Measurements from ENCODE around the gene PYY. TPM values are rescaled to one million over a fixed set of nuclear protein-coding genes. Genes with fewer than 3 reads are reported as not detected.

The PYY gene
- total and polyA plus RNA-seq, 10 of the 15 experiments (the other 5 are each of a cell fraction or from before 2014, with no cell fraction given), result 0.07 to 0.18 TPM; not detected in 8

DNA sequence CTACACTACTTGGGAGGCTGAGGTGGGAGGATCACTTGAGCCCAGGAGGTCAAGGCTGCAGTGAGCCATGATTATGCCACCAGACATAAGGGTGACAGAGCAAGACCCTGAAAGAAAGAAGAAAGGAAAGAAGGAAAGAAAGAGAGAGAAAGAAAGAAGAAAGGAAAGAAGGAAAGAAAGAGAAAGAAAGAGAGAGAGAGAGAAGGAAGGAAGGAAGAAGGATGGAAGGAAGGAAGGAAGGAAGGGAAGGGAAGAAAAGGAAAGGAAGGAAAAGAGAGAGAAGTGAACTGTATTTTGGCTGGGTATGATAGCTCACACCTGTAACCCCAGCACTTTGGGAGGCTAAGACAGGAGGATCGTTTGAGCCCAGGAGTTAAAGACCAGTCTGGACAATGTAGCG is 24.3 kb upstream of the PYY start:
- Histone ChIP-seq H3K36me3 (ENCODE audit: control insufficient read depth in 2 of 2, insufficient read depth in 2 of 2, low read length in 1 of 2) (no peaks in the 10 kb centered on the region), H3K9ac (ENCODE audit: control insufficient read depth, insufficient read depth, low read length) (no peak overlapping the region), H3K4me2 (ENCODE audit: control insufficient read depth, insufficient read depth) (no peak overlapping the region), H3K9me3 (replicated peaks; ENCODE audit: control insufficient read depth, insufficient read depth, low read length) (no peaks in the 10 kb centered on the region), H3K4me3 (no peak overlapping the region), H3K27ac (ENCODE audit: control insufficient read depth, insufficient read depth) (no peak overlapping the region), H3K27me3 (replicated peaks in 1 of 2; ENCODE audit: control insufficient read depth in 2 of 2, insufficient read depth in 2 of 2, low read length in 1 of 2) (peaks cover 5 to 7% of the 10 kb centered on the region in 2 experiments; a peak in 3 of 4 replicates), H2AFZ (ENCODE audit: control insufficient read depth, low read depth, low read length) (no peak overlapping the region), H3K79me2 (ENCODE audit: control insufficient read depth, insufficient read depth, low read length) (no peaks in the 10 kb centered on the region), H4K20me1 (ENCODE audit: control insufficient read depth, insufficient read depth) (no peaks in the 10 kb centered on the region), H3K4me1 (ENCODE audit: control insufficient read depth, insufficient read depth, low read length) (no peaks in the 10 kb centered on the region)
- WGBS (ENCODE audit: insufficient coverage, insufficient replicate concordance, low lambda C conversion rate, missing lambda C conversion rate), result 31% methylated on average over 2 of the region's 2 CpGs
- BruUV-seq (replicated peaks), result no TSS peak
- intact Hi-C loops (cut with micrococcal nuclease; ENCODE audit: unreplicated experiment), result no loop called here
- ATAC-seq, result no peak
- ChIA-PET CTCF (no interaction called here), RAD21 (ENCODE audit: unreplicated experiment) (no interaction called here), POLR2A (no interaction called here), SMC1A (ENCODE audit: uncharacterized antibody, unreplicated experiment) (no interaction called here)
- TF ChIP-seq NFXL1 (IDR thresholded peaks at IDR 0.05; ENCODE audit: borderline replicate concordance) (no peak), SUPT20H (IDR thresholded peaks at IDR 0.05; ENCODE audit: borderline replicate concordance, control insufficient read depth, low read depth, low read length) (no peak), NR2F1 (conservative IDR thresholded peaks at IDR 0.05) (no peak), TBL1XR1 (IDR thresholded peaks at IDR 0.05; ENCODE audit: low read depth, low read length) (no peak), MEF2A (IDR thresholded peaks at IDR 0.05; ENCODE audit: insufficient read depth, low read depth, low read length) (no peak), POLR2AphosphoS2 (IDR thresholded peaks at IDR 0.05; ENCODE audit: low read depth, low read length) (no peak), MTA2 (IDR thresholded peaks at IDR 0.05; ENCODE audit: low read depth) (no peak)
- in situ Hi-C loops (cut with MboI), result no loop called here
- no peak for DNase-seq (ENCODE audit: low read depth, low spot score)
- FAIRE-seq, result no peak

DNA sequence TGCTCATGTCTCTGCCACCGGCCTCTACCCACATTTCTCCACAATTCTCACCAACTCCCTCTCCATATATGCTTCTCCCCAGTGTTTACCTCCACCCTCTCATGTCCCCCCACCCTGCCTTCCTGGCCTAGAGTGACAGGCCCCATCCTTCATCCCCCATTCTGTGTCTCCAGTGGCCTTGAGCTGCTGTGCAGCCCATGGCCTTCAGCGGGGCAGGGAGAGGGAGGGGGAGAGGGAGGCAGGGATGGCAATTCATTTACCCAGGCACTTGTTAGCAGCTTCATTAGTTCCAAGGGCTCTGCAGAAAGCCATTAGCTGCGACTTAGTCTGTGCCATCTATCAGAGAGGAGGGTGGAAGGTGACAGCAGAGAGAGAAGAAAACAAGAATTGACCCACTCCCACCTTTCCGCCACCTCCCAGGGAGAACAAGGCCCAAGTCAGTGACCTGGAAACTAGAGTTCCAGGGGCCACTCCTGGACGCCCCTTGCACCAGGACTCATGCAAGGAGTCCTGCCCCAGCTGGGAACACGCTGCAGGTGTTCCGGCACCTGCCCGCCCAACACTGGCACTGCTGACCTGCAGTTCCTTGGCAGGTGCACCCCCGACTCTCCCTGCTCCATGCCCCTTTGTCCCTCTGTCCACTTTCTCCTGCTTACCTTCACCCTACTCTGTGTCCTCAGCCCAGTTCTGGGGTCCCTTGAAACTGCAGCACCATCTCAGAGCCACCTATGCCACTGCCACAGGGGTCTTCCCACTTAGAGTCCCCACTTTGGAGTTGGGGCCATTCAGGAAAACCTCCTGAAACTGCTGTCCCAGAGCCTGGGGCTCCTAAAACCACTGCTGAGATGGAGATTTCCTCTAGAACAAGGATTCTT is 23.5 kb upstream of the PYY start:
- WGBS (ENCODE audit: insufficient coverage, insufficient replicate concordance, low lambda C conversion rate, missing lambda C conversion rate), result 23% methylated on average over 7 of the region's 9 CpGs
- ATAC-seq (no peak), DNase-seq (ENCODE audit: low read depth, low spot score) (no peak), FAIRE-seq (no peak)
- TF ChIP-seq ESRRA (IDR thresholded peaks at IDR 0.05; ENCODE audit: low read length), result no peak
- no peak for TF ChIP-seq SUZ12 (IDR thresholded peaks at IDR 0.05; ENCODE audit: unreplicated experiment)
- no peak overlapping the region for H3K4me2 ChIP-seq (ENCODE audit: control insufficient read depth, insufficient read depth)
- BruUV-seq (replicated peaks), result no TSS peak
- CTCF ChIA-PET, result no interaction called here
- no peaks in the 10 kb centered on the region for H3K79me2 ChIP-seq (ENCODE audit: control insufficient read depth, insufficient read depth, low read length)
- SMC1A ChIA-PET (ENCODE audit: uncharacterized antibody, unreplicated experiment), result no interaction called here
- H3K9me3 ChIP-seq (replicated peaks; ENCODE audit: control insufficient read depth, insufficient read depth, low read length), result no peaks in the 10 kb centered on the region
- peaks cover 2 to 3% of the 10 kb centered on the region in 2 experiments; a peak in 3 of 4 replicates for H3K27me3 ChIP-seq (replicated peaks in 1 of 2; ENCODE audit: control insufficient read depth in 2 of 2, insufficient read depth in 2 of 2, low read length in 1 of 2)
- H2AFZ ChIP-seq (ENCODE audit: control insufficient read depth, low read depth, low read length), result no peak overlapping the region
- intact Hi-C loops (cut with micrococcal nuclease; ENCODE audit: unreplicated experiment) (no loop called here), in situ Hi-C loops (cut with MboI) (no loop called here)
- no peak overlapping the region for H3K4me3 ChIP-seq
- no peaks in the 10 kb centered on the region for H3K36me3 ChIP-seq (ENCODE audit: control insufficient read depth in 2 of 2, insufficient read depth in 2 of 2, low read length in 1 of 2)
- H4K20me1 ChIP-seq (ENCODE audit: control insufficient read depth, insufficient read depth), result no peaks in the 10 kb centered on the region
- no peak overlapping the region for H3K27ac ChIP-seq (ENCODE audit: control insufficient read depth, insufficient read depth)
- RAD21 ChIA-PET (ENCODE audit: unreplicated experiment), result no interaction called here
- H3K9ac ChIP-seq (ENCODE audit: control insufficient read depth, insufficient read depth, low read length), result no peak overlapping the region
- POLR2A ChIA-PET, result no interaction called here
- no peaks in the 10 kb centered on the region for H3K4me1 ChIP-seq (ENCODE audit: control insufficient read depth, insufficient read depth, low read length)

All from GM12878 (cell line).